HUES6 (cell line): Measurements from ENCODE around the gene CNOT4.

Experiments
- H3K27ac ChIP-seq: 2 replicates; pipeline ENCODE4 v1.7.0; 2013; ENCODE audit warnings: low read depth, mild to moderate bottlenecking, low read length, inconsistent platforms
- H3K27me3 ChIP-seq: 2 replicates; pipeline ENCODE4 v1.6.1; 2013; ENCODE audit warnings: low read length; ENCODE audit not compliant: control insufficient read depth, insufficient read depth
- H3K36me3 ChIP-seq: 2 replicates; pipeline ENCODE4 v1.6.1; 2013; ENCODE audit warnings: low read length; ENCODE audit not compliant: control insufficient read depth, insufficient read depth
- H3K4me1 ChIP-seq: 2 replicates; pipeline ENCODE4 v1.6.1; 2013; ENCODE audit warnings: low read length; ENCODE audit not compliant: control insufficient read depth, insufficient read depth
- H3K4me3 ChIP-seq: 2 replicates; pipeline ENCODE4 v1.5.1; 2013; ENCODE audit warnings: low read depth, low read length
- H3K9ac ChIP-seq: one replicate; pipeline ENCODE4 v1.6.1; 2013; ENCODE audit warnings: mild to moderate bottlenecking, low read length
- H3K9me3 ChIP-seq: 2 replicates; pipeline ENCODE4 v1.6.1; 2013; ENCODE audit warnings: low read depth, low read length; ENCODE audit not compliant: control insufficient read depth, insufficient read depth

The CNOT4 gene

DNA sequence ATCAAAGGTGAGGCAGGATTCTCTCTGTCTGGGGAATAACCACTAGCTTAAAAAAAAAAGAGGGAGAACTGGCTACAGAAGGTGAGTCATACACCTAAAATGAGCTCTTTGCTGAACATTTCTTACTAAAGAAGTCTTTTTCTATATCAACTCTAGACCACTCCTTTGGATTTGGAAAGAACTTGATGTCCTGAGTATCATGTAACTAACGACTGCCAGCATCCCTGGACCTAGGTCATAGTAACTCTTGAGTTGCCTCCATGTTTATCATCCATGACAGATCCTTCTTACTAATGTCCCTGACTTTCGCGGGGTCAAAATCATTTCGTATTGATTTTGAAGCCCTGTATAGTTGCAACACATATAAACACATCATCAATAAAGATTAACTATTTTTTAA, 89.1 kb downstream of the CNOT4 start:
- Histone ChIP-seq H3K4me3 (no peak overlapping the region), H3K4me1 (peaks cover 5% of the 10 kb centered on the region), H3K36me3 (no peaks in the 10 kb centered on the region), H3K9me3 (no peaks in the 10 kb centered on the region), H3K27me3 (no peaks in the 10 kb centered on the region), H3K9ac (no peak overlapping the region), H3K27ac (no peak overlapping the region)

DNA sequence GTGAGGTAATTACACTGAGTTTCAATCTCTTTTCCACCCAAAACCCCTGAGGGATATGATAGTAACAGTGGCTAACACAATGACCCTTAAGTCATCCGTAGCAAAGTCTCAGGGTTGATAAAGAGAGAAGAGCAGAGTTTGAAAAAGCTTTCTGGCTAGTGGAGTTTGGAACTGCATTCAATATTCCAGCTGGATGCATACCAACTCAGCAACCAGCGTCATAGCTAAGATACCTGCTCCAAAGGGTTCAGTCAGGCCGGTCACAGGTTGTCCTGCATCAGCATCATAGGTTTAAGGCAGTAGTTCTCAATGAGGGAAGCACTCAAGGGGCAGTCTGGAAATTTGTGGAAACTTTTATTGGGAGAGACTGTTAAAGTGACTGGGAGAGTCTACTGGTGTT, 93.5 kb downstream of the CNOT4 start:
- H3K27me3 ChIP-seq: no peaks in the 10 kb centered on the region
- H3K36me3 ChIP-seq: no peaks in the 10 kb centered on the region

DNA sequence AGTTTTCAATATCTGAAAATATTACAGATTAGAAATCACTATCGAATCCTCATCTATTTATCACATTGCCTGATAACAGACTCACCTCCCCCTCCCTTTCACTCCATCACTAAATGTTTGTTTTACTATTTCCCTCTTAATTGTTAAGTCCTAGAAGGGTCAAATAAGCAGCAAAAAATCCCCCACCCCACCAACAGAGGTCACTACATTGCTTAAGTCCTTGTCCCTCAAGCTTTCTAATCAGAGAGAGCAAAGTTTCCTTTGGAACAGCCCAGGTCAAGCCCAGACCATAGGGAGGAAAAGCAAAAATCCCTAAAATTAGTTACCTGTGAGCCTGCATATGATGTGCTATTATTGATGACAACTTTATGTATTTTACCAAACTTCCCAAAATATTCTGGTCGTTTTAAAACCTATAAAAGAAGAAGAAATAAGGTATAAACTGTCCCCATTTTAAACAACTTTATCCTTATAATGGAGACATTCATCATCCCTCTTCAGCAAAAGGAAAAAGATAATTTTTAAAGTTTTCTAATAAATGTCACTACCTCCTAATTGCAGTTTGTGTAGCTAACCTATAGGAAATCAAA, 95.0 kb downstream of the CNOT4 start:
- H3K36me3 ChIP-seq: no peaks in the 10 kb centered on the region
- H3K4me1 ChIP-seq: no peaks in the 10 kb centered on the region
- H3K4me3 ChIP-seq: no peak overlapping the region
- H3K9me3 ChIP-seq: no peaks in the 10 kb centered on the region
- H3K27me3 ChIP-seq: no peaks in the 10 kb centered on the region
- H3K27ac ChIP-seq: no peak overlapping the region
- no peak overlapping the region for H3K9ac ChIP-seq

More for the DNA sequence above, 93.5 kb downstream of the CNOT4 start:
- no peak overlapping the region for H3K4me3 ChIP-seq
- H3K9me3 ChIP-seq: no peaks in the 10 kb centered on the region
- no peak overlapping the region for H3K9ac ChIP-seq
- no peak overlapping the region for H3K27ac ChIP-seq
- peaks cover 4% of the 10 kb centered on the region for H3K4me1 ChIP-seq

DNA sequence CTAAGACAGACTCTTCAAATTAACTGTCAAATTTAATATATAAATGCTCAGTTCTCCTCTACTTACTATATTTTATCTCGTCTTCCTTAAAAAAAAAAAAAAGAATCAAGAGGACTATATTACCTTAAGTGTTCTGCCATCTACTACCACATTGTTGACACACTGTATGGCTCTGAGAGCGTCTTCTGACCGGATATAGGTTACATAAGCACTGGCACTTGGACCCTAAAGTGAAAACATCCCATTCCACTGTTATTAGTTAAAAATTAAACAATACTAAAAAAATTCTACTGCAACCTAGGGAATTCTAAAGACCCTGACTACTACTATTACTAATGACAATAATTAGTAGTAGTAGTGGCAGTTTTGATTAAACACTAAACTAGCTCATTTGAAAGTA, 95.7 kb downstream of the CNOT4 start:
- H3K36me3 ChIP-seq: no peaks in the 10 kb centered on the region
- no peaks in the 10 kb centered on the region for H3K4me1 ChIP-seq
- H3K27me3 ChIP-seq: no peaks in the 10 kb centered on the region
- no peak overlapping the region for H3K4me3 ChIP-seq
- no peaks in the 10 kb centered on the region for H3K9me3 ChIP-seq
- H3K27ac ChIP-seq: no peak overlapping the region
- H3K9ac ChIP-seq: no peak overlapping the region

DNA sequence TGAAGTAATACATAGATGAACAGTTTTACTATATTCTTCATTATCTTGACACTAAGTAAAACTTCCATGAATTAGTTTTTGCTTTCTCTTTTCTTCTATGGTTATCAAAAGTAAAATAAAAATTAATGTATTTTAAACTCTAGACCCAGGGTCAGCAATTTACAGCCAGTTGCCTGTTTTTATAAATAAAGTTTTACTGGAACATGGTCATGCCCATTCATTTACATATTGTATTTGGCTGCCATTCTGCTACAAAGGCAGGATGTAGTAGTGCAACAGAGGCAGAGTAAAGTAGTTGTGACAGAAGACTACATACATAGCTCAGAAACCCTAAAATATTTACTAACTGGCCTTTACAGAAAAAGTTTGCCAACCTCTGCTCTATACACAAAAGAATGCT, 98.8 kb downstream of the CNOT4 start:
- Histone ChIP-seq H3K27ac (no peak overlapping the region), H3K4me1 (no peaks in the 10 kb centered on the region), H3K9ac (no peak overlapping the region), H3K27me3 (no peaks in the 10 kb centered on the region), H3K9me3 (no peaks in the 10 kb centered on the region), H3K36me3 (no peaks in the 10 kb centered on the region), H3K4me3 (no peak overlapping the region)

DNA sequence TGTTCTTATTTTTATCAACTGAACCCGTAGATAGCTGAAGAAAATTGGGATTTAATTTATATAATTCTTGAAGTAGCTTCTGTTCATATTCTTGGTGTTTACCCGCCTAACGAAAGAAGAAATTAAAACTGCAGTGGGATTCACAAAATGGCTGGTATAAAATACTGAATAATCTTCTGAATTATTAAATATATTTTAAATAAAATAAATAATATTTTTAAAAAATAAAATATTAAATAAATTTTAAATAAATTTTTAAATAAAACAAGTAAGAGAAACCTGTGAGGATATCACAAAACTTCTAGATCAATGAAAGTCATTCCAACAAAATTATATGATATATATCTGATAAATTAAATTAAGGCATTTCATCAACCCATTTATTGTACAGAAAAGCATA, 99.4 kb downstream of the CNOT4 start:
- no peak overlapping the region for H3K9ac ChIP-seq
- H3K36me3 ChIP-seq: no peaks in the 10 kb centered on the region
- no peaks in the 10 kb centered on the region for H3K4me1 ChIP-seq
- no peaks in the 10 kb centered on the region for H3K9me3 ChIP-seq
- no peak overlapping the region for H3K4me3 ChIP-seq
- H3K27ac ChIP-seq: no peak overlapping the region
- no peaks in the 10 kb centered on the region for H3K27me3 ChIP-seq

DNA sequence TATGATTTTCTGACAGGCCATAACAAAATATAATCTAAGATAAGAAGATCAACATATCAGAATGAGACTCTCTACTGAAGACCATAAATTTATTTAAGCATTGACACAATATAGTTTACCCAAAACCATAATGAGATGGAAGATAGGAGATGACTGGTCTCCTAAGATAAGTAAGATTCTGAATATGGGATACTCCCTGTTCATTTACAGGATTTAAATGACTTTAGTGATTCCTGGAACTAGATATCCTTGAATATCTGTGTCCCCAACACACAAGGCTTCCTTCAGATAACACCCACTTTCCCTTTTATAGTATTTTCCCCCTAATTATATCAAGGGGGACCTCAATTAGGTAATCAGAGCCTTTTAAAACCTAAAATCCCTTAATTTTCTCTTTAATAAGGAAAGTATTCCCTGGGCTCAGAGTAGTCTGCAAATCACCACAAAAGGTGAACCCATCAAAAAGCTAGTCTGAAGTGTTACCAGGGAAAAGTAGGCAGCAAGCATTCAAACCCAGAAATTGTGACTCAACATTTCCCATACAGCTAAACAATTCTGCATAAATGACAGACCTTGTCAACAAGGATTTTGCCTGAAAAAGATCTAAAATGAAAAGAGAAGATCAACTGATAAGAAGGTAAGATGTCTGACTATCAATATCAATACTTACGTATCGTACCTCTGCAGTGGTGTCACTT, 99.9 kb downstream of the CNOT4 start:
- no peak overlapping the region for H3K4me3 ChIP-seq
- no peaks in the 10 kb centered on the region for H3K27me3 ChIP-seq
- H3K9me3 ChIP-seq: no peaks in the 10 kb centered on the region
- no peak overlapping the region for H3K9ac ChIP-seq
- H3K27ac ChIP-seq: no peak overlapping the region
- no peaks in the 10 kb centered on the region for H3K4me1 ChIP-seq
- H3K36me3 ChIP-seq: no peaks in the 10 kb centered on the region

DNA sequence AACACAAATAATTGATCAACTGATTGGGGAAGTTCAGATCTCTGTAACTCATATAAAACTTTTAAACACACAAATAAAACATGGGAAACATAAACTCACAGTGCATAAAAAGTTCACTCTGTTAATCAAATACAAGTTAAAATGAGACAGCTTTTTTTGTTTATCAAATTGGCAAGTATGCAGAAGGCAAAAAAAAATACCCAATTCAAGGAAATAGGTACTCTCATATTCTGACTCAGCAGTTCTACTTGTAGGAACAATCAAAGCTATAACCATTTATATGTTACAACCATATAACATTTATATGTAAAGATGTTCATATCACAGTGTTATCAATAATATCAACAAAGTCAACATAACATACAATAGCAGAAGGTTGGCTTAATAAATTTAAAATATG, 102.0 kb downstream of the CNOT4 start:
- Histone ChIP-seq H3K27ac (no peak overlapping the region), H3K9ac (no peak overlapping the region), H3K4me1 (no peaks in the 10 kb centered on the region), H3K9me3 (no peaks in the 10 kb centered on the region), H3K4me3 (no peak overlapping the region), H3K36me3 (no peaks in the 10 kb centered on the region), H3K27me3 (no peaks in the 10 kb centered on the region)

DNA sequence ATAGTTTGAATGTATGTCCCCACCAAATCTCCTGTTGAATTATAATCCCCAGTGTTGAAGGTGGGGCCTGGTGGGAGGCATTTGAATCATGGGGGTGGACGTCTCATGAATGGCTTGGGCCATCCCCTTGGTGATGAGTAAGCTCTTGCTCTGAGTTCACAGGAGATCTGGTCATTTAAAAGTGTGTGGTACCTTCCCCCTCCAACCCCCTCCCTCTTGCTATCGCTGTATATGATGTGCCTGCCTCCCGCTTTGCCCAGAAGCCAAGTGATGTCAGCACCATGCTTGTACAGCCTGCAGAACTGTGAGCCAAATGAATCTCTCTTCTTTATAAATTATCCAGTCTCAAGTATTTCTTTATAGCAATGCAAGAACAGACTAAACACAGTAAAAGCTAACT, 103.0 kb downstream of the CNOT4 start:
- Histone ChIP-seq H3K4me3 (no peak overlapping the region), H3K9me3 (no peaks in the 10 kb centered on the region), H3K27ac (no peak overlapping the region), H3K36me3 (no peaks in the 10 kb centered on the region), H3K4me1 (no peaks in the 10 kb centered on the region), H3K27me3 (no peaks in the 10 kb centered on the region), H3K9ac (no peak overlapping the region)

DNA sequence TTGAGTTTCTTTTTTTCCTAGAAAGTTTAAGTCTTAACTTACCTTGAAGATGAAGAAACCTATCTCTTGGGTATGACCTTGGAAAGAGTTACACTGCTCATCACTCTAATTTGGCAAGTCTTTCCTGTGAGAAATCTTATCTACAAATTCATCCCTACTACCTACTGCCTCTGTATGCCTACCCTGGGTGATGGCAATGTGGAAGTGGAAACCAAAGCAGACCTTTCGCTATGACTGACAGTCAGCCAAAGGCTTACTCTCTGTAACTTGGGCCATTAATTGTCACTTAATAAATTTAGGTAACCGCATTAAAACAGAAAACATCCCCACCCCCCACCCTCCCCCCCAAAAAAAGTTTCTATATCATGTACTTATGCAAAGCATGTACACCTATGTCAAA, 103.9 kb downstream of the CNOT4 start:
- no peaks in the 10 kb centered on the region for H3K4me1 ChIP-seq
- no peaks in the 10 kb centered on the region for H3K27me3 ChIP-seq
- no peaks in the 10 kb centered on the region for H3K9me3 ChIP-seq
- H3K4me3 ChIP-seq: no peak overlapping the region
- H3K36me3 ChIP-seq: no peaks in the 10 kb centered on the region
- H3K9ac ChIP-seq: no peak overlapping the region
- no peak overlapping the region for H3K27ac ChIP-seq

DNA sequence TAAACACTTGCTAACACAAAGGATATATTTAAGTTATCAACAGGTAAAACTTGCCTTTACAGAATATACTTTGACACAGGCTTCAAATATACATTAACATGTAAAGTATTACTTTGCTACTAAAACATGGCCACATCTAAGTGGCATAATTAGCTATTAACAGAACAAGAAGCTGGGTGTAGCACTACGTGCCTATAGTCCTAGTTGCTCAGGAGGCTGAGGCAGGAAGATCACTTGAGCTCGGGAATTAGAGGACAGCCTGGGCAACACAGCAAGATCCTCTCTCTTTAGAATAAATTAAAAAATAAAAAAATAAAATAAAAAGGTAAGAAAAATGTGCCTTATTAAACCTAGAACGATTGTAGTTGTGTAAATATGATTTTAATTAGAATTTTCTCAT, 106.6 kb downstream of the CNOT4 start:
- H3K9me3 ChIP-seq: no peaks in the 10 kb centered on the region
- no peaks in the 10 kb centered on the region for H3K27me3 ChIP-seq
- no peak overlapping the region for H3K27ac ChIP-seq
- no peak overlapping the region for H3K4me3 ChIP-seq
- H3K36me3 ChIP-seq: no peaks in the 10 kb centered on the region
- H3K4me1 ChIP-seq: 0 out of 2 replicates have a peak, but pooled peaks cover 4% of the 10 kb centered on the region
- H3K9ac ChIP-seq: no peak overlapping the region
